HG03175 (cell line): ENCODE measurements around the gene TANGO6.
"Not testable (repeated sequence)": the region's sequence is repeated elsewhere in the genome, so short reads cannot be mapped to it uniquely, and the experiment has no call there.

Source experiments
- ATAC-seq: cut with Tn5 transposase; IDR thresholded peaks from one replicate; pipeline ENCODE4 v1.9.1; 2021; ENCODE audit warnings: mild to moderate bottlenecking, moderate library complexity; ENCODE audit not compliant: unreplicated experiment

The TANGO6 gene

DNA sequence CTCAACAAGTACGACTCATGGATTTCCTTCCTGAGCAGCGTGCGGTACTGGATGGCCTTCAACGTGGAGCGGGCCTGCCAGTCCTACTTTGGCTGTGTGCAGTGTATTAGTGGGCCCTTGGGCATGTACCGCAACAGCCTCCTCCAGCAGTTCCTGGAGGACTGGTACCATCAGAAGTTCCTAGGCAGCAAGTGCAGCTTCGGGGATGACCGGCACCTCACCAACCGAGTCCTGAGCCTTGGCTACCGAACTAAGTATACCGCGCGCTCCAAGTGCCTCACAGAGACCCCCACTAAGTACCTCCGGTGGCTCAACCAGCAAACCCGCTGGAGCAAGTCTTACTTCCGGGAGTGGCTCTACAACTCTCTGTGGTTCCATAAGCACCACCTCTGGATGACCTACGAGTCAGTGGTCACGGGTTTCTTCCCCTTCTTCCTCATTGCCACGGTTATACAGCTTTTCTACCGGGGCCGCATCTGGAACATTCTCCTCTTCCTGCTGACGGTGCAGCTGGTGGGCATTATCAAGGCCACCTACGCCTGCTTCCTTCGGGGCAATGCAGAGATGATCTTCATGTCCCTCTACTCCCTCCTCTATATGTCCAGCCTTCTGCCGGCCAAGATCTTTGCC is 271.1 kb downstream of the TANGO6 start:
- ATAC-seq: no peak

DNA sequence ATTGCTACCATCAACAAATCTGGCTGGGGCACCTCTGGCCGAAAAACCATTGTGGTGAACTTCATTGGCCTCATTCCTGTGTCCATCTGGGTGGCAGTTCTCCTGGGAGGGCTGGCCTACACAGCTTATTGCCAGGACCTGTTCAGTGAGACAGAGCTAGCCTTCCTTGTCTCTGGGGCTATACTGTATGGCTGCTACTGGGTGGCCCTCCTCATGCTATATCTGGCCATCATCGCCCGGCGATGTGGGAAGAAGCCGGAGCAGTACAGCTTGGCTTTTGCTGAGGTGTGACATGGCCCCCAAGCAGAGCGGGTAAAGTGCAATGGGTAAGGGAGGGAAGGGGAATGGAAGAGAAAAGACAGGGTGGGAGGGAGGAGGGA is 271.6 kb downstream of the TANGO6 start:
- ATAC-seq: no peak

DNA sequence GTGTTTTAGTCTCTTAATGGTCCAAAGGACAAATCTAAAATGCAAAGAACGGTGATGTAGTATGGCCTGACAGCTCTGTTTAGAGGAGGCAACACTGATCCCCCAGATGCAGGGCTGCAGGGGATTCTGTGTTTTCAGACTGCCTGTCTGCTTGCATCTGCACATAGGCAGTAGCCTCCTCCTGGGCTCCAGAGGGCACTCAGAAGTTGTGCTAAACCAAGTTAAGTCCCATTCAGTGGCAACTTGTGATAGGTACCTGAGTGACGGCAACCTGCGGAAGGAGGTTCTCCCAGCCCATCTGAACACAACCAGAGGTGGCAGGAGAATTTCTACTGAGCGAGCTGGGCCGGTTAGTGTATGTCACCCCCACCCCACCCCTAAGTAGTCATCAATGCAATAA is 272.0 kb downstream of the TANGO6 start:
- no peak for ATAC-seq

DNA sequence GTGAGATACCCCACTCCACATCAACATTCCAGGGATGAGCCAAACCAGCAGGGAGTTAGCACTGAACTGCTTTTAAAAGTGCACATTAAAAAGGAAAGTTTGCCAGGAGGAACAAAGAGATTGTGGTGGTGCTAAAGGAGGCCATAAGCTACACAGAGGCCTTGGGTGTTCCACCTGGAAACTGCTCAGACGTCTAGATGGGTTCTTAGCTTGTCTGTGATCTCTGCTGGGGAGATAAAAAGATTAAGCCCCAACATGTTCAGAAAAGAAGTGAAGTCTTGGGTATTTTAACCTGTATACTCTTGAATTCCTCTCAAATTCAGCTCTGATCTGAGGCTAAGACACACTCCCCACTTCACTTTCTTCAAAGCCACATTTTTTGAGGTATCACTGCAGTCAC is 272.5 kb downstream of the TANGO6 start:
- no peak for ATAC-seq

DNA sequence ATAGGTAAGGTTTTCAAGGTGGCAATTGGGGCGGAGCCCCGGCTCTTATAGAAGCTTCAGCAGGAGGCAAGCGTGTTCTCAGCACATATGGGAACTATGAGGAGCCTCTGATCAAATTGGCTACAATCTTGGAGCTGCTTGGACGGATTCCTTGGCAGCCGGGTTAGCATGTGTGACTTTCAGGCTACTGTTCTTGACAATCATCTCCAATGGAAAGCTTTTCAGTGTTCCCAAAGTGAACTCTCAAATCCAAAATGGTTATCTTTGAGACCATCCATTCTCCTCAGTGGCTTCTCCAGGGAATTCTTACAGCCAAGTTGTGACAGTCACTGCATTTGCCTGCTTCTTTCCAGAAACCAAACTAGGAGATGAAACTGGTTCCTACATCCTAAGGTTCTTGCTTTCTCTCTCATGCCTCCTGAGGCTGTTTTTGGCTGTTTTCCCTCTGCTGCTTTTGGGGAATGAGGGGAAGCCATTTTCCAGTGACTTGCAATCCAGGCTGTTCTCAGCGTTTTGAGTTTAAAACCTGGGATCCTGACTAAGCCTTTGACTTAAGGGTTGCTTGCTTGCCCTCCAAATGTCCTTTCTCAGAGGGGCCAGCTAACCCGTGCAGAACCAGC is 273.0 kb downstream of the TANGO6 start:
- no peak for ATAC-seq

DNA sequence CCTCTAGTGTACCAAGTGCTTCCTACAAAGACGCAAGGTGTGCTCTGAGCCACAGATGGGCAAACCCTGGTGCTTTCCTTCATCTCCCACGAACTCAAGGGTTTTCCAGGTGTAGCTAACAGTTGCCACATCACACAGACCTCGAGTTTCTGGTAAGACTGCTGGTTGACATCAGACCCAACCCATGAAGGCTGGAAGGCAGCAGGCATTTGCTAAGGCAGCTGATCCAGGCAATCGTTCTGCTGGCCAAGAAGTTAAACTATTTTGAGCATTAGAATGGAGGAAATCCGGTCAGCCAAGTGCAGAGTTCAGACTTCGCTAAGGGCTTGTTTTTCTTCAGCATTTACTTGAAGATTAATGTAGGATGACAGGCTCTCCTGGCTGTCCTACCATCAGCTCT is 273.6 kb downstream of the TANGO6 start:
- no peak for ATAC-seq

DNA sequence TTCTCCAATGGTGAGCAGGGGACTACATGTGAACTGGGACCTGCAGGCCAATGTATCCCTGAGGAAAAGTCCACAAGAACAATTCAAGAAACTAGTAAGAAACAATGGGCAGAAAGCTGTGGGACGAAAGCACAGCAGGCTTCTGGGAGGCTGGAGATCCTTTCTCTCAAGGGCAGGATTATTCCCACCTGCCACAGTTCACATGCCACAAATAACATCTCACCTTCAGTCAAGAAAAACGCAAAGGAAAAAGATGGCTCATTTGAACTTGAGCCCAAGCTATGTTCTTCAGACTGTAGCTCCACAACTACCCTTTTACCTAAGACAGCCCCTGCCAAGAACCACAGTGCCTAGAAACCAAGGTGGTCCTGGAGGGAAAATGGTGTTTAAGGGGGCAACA is 275.1 kb downstream of the TANGO6 start:
- ATAC-seq: no peak

DNA sequence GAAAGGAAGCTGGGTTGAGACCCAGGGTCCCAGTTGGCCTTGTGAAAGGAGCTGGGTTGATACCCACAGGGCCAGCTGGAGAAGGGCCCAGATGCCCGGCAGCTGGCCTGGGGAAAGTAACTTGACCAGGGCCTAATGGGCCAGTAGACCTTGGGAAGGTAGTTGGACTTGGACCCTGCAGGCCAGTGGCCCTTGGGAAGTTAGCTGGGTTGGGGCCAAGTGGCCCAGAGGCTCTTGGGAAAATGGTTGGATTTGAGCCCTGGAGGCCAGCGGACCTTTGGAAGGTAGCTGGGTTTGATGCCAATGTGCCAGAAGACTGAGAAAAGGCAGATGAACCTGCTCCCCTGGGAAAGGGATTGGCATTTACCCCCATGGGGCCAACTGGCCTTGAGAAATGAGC is 275.7 kb downstream of the TANGO6 start:
- no peak for ATAC-seq

DNA sequence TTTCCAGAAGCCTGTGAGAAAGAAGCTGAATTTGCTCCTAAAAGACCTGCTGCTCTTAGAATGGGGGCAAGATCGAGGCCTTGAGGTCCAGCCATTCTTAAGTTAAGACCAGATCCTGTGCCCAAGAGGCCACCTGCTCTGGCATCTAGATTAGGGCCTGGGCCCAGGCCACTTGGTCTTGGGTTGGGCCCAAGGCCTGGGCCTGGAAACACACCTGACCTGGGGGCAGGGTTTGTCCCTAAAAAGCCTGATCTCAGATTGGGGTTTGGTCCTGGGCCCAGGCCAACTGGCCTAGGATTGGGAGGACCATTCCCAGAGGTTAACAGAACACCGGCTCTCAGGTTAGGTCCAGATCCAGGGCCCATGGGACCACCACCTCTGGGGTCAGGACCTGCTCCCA is 276.2 kb downstream of the TANGO6 start:
- no peak for ATAC-seq

DNA sequence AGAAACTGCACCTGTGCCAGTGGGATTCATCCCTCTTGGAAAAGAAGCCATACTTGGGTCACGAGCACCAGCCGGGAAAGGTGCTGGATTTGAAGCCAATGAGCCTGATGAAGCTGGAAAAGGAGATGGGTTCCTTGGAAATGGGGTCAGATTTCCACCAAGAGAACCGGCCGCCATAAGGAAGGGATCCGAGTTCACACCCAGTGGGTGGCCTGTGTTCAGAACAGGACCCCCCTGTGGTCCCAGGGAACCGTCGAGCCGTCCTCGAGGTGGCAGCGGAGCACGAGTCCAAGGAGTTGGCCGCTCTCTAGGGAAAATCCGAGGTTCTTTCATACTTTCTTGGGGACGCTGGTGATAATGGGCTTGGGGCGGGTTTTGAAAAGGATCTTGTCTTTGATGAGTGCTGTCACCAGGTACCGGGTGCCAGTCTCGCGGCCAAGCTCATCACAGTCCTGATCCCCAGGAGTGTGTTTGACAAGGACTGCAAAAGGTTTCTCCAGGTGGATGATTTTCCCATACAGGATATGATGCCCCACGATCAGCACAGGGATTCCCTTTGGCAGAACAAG is 276.8 kb downstream of the TANGO6 start:
- no peak for ATAC-seq

DNA sequence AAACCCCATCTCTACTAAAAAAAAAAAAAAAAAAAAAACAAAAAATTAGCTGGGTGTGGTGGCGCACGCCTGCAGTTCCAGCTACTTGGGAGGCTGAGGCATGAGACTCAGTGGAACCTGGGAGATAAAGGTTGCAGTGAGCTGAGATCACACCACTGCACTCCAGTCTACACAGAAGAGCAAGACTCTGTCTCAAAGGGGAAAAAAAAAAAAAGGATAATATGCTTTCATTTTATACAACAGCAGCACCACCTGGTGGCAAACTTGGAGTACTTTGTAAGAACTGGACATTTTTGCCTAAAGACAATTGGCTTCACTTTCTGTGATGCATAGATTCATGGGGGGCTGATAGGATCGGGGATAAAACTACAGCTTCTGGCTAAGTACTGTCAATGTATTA is 280.6 kb downstream of the TANGO6 start:
- ATAC-seq: no peak

DNA sequence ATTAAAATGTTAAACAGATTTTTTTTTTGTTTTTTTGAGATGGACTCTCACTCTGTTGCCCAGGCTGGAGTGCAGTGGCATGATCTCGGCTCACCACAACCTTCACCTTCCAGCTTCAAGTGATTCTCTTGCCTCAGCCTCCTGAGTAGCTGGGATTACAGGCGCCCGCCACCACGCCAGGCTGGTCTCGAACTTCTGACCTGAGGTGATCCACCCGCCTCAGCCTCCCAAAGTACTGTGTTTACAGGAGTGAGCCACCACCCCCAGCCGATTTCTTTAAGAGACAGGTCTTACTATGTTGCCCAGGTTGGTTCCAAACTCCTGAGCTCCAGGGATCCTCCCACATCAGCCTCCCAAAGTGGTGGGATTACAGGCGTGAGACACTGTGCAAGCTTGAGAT is 281.1 kb downstream of the TANGO6 start:
- not testable (repeated sequence) for ATAC-seq

DNA sequence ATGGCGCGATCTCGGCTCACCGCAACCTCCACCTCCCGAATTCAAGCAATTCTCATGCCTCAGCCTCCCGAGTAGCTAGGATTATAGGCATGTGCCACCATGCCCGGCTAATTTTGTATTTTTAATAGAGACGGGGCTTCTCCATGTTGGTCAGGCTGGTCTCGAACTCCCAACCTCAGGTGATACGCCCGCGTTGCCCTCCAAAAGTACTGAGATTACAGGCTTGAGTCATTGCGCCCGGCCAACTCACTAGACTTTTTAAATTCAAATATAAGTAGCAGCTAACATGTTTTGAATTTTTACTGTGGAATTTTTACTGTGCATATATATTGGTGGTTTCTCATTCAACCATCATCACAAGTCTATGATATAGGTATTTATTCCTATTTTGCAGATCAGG is 281.6 kb downstream of the TANGO6 start:
- ATAC-seq: not testable (repeated sequence)

DNA sequence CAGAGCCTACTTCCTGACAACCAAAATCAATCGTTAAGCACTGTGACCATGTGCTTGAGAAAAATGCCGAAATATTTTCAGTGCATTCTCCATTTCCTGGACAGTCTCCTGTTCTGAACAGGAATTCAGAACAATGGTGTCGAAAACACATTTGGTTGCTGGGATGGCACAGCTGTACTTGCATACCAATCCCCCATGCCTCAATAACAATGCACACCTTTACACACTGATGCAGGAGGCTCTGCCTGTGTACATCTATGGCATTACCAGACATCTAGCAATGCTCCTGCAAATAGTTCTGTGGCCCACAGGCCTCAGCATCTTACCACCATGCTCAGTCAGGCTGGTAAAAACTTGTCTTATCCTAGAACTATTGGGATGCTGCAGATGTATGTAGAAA is 282.9 kb downstream of the TANGO6 start:
- no peak for ATAC-seq

DNA sequence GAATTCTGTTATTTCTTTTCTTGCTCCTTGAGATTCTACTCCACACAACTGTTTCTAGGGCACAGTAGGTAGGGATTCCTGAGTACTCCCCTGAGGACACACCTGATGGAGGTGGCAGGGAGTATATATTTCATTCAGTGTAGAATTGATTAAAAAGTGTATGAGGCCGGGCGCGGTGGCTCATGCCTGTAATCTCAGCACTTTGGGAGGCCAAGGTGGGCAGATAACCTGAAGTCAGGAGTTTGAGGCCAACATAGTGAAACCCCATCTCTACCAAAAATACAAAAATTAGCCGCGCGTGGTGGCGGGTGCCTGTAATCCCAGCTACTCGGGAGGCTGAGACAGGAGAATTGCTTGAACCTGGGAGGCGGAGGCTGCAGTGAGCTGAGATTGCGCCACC is 283.5 kb downstream of the TANGO6 start:
- ATAC-seq: not testable (repeated sequence)

DNA sequence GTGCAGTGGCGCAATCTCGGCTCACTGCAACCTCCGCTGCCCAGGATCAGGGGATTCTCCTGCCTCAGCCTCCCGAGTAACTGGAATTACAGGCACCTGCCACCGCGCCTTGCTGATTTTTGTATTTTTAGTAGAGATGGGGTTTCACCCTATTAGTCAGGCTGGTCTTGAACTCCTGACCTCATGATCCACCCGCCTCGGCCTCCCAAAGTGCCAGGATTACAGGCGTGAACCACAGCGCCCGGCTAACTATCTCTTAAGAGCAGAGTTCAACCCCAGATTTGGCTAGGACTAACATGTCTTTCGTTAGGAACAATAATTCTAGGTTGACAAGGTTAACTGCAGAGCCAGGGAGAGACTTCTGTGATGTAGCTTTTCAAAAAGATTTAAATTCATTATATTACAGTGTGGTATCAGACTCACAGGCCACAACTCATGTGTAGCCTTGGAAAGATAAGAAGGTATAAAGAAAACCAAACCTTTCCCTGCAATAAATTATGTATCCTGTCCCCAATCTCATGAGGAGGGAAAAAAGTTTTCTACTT is 284.7 kb downstream of the TANGO6 start:
- ATAC-seq: no peak

DNA sequence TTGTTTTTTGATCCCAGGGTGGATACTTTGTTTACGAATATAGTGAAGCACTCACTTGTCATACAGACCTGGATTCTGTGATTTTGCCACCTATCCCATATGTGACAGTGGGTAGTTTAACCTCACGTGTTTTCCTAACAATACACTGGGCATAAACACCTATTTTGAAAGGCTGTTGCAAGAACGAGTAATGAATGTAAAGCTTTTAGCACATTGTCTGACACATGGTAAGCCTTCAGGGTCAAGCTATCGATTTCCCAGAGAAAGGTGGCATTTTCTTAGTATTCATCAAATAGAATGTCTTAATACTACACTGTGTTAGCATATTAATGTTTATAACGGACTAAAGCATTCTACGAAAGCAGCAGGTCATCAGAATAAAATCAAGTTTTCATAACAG is 287.1 kb downstream of the TANGO6 start:
- ATAC-seq: no peak

DNA sequence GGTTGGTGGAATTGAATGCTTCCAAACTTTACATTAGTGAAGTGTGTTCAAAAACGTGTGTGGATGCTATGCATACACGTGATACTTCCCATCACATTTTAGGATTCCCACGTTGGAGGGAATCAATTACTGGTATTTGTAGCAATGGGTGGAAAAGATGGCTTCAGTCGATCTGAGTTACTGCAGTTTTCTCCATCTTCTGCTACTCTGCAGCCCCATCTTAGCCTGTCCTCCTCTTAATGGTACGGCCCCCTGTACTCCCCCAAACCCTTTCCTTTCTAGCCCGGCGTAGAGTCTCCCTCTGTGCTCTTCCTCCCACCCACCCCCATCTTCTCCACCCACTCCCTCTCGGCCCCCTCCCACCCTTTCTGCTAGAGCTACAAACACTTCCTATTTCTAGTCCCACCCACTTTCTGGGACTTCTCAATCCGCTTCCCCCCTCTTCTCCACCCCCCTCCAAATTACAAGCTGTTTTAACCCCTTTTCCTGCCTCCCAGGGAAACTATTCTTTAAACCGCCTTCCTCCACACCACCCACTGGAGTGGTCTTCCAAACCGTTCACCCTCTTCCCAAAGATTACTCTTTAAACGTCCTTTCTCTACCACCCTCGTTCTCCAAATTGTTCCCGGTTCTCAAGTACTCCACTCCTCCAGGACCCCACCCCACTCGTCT is 288.0 kb downstream of the TANGO6 start:
- no peak for ATAC-seq

DNA sequence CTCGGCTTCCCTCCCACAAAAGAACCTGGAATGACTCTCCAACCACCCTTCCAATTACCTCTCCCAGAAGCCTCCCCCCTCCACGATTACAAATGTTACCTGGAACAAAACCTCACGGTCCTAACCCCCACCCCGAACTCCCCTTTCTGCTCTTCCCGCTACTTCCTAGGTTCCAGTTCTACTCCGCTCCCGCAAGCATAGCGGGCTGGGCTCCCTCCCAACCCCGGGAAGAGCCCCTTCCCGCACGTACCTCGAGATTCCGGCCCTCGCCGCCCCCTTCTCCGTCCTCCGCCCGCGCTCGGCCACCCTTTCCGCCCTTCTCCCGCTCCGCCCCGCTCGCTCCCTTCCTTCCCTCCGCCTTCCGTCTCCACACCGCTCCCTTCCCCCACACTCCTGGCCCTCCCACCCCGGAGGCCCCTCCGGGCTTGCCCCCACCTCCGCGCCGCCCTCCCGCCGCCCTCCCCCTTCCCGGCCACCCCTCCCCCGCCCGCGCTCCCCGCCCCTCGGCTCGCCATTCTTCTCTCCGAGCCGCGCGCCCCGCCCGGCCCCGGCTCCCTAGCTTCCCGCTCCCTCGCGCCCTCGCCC is 288.6 kb downstream of the TANGO6 start:
- peak; percentile 42 for ATAC-seq

DNA sequence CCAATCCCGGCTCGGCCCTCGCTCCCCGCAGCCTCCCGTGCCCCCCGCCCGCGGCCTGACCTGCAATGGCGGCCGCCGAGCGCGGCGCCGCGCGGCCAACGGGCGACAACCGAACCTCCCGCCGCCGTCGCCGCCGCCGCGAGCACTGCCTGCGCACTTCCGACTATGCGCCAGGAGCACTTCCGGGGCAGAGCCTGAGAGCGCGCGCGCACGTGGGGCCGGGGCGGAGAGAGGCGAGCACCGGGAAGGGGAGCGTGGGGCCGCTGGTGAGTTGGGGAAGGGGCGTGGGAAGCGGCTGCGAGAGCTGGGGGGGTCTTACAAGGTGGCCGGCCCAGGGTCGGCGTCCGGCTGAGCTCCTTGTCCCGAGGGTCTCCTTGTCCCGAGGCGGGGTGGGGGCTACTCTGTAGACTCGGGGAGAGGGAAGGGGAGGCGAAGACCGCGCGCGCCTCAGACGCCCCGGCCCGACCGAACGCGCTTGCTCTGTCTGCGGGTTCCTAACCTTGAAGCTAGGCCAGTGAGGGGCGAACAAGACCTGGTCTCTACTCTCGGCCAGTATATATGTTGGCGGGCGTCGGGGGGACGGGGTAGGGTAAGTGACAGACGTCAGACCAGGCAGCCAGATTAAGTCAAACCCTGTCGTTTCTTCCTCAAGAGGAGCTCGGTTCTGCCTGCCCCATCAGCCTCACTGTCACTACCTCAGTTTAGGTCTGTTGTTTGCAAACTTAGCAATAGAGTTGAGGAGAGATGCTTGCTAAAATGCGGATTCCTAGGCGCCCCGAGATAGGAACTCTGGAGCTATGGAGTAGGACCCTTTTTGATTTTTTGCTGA is 289.3 kb downstream of the TANGO6 start, which contains the start of the genes CHTF8 and UTP4:
Gene CHTF8 (minus strand): TSS at position 165 of the 829 bp plus-strand sequence. CDS start 11,130 bp downstream, outside the sequence.
Gene UTP4 (plus strand): TSS at position 226 of the 829 bp plus-strand sequence. CDS start 811 bp downstream, outside the sequence.
- ATAC-seq: peak; percentile 89
